22Rv1 (cell line): ENCODE data around the gene TMEM179.

Experiments
- CTCF ChIP-seq: fragments of 450-650 bp; IDR thresholded peaks from 2 replicates; pipeline ENCODE4 v1.5.1; 2017; ENCODE audit warnings: mild to moderate bottlenecking
- ZFX ChIP-seq: fragments of 450-650 bp; IDR thresholded peaks from 2 replicates; pipeline ENCODE4 v1.6.1; 2017; ENCODE audit warnings: antibody characterized with exemption, borderline replicate concordance

- no peak for TF ChIP-seq CTCF
- no peak for TF ChIP-seq ZFX
Observed at GRCh38 chr14:104559804-104560585, 44.6 kb downstream of the TMEM179 start.
